ENCODE data around the gene CLDN6.

DNA sequence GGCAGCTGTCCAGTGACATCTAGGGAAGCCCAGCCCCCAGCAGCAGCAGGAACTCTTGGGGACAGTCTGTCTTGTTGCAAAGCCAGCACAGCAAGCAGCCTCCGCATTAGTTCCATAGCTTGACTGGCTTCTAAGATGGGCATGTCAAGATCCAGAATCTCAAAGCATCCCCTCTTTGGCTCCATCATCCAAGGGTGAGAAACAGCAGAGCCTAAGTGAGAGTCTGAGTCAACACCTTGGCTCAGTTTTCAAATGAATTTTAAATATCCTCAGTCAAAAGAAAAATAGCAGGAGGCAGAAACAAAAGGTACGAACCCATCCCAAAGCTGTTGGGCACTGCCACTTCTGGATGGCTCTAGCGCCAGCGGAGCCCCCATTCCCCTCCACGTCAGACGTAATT lies 3.0 kb downstream of the CLDN6 start:
- TF ChIP-seq, protein P1, sequence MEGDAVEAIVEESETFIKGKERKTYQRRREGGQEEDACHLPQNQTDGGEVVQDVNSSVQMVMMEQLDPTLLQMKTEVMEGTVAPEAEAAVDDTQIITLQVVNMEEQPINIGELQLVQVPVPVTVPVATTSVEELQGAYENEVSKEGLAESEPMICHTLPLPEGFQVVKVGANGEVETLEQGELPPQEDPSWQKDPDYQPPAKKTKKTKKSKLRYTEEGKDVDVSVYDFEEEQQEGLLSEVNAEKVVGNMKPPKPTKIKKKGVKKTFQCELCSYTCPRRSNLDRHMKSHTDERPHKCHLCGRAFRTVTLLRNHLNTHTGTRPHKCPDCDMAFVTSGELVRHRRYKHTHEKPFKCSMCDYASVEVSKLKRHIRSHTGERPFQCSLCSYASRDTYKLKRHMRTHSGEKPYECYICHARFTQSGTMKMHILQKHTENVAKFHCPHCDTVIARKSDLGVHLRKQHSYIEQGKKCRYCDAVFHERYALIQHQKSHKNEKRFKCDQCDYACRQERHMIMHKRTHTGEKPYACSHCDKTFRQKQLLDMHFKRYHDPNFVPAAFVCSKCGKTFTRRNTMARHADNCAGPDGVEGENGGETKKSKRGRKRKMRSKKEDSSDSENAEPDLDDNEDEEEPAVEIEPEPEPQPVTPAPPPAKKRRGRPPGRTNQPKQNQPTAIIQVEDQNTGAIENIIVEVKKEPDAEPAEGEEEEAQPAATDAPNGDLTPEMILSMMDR (IDR thresholded peaks at IDR 0.05), result no peak
- TF ChIP-seq POLR2A (IDR thresholded peaks at IDR 0.05), result no peak

Data from testis (tissue), 2 donors.